KOPT-K1 (cell line): ENCODE data around the gene SPAG6.

Experiments used
- H3K27ac ChIP-seq: fragments of 200-600 bp; sonication (generic); 2 replicates; pipeline ENCODE4 v1.5.1; 2016; ENCODE audit warnings: antibody characterized with exemption, mild to moderate bottlenecking, low read depth, low read length; ENCODE audit not compliant: poor library complexity, severe bottlenecking
- H3K36me3 ChIP-seq: fragments of 200-600 bp; sonication (generic); 2 replicates; pipeline ENCODE4 v1.5.1; 2017; ENCODE audit warnings: antibody characterized with exemption, mild to moderate bottlenecking, low read length, moderate library complexity; ENCODE audit not compliant: insufficient read depth
- H3K9me3 ChIP-seq: fragments of 200-600 bp; sonication (generic); 2 replicates; pipeline ENCODE4 v1.5.1; 2017; ENCODE audit warnings: antibody characterized with exemption, low read length, mild to moderate bottlenecking; ENCODE audit not compliant: insufficient read depth, poor library complexity, severe bottlenecking

Gene SPAG6

GRCh38 chr10:22333167-22333974, 11.9 kb upstream of the SPAG6 start:
- Histone ChIP-seq H3K36me3 (peaks cover 20% of the 10 kb centered on the region), H3K27ac (peak overlapping the region; percentile 86), H3K9me3 (peaks cover 17% of the 10 kb centered on the region)

DNA sequence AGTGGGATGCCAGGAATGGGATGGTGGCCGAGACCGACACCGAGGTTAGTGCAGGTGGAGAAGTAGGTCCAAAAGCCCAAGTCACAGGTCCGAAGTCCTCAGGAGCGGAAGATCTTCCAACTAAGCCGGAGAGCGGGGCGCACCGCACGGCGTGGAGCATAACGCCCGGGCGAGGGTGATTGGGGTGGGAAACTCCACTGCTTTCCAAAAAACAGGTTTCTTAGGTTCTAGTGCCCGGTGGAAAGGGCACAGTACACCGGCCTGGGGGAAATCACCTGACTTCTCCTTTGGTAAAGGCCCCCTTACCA, 11.4 kb upstream of the SPAG6 start:
- H3K9me3 ChIP-seq, result peaks cover 17% of the 10 kb centered on the region
- H3K27ac ChIP-seq, result peak overlapping the region; percentile 86
- H3K36me3 ChIP-seq, result peaks cover 15% of the 10 kb centered on the region

DNA sequence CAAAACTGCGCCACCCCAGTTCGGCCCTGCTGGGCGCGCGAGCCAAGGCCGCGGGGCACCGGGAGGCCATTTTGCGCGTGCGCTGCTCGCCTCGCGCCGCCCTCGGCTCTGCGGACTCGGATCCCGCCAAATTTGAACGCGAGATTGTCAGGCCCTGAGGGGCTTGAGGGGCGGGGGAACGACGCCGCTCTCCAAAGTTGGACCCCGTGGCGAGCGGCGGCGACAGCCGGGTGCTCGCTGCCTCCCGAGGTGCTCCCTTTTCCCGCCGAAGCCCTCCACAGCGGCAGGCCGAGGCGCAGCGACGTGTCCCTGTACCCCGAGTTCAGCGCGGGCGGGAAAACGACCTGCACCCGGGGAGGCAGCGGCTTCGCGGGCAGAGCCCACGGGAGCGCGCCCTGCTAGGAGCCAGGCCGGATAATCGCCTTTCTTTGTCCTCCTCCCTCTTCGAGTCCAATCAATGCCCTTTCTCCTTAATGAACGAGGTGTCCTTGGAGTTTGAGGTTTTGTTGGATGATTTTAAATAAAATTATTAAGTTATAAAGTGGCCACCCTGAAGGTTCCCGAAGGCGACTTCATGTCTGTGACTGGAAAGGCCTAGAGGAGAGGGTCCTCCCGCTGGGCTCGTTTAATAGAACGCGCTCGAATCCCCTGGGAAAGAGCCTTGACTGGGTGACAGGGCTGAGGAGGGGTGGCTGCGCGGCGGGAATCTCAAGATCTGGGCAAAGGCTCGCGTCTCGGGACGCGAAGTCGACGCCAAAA, 10.7 kb upstream of the SPAG6 start:
- Histone ChIP-seq H3K36me3 (peaks cover 8% of the 10 kb centered on the region), H3K9me3 (peaks cover 17% of the 10 kb centered on the region), H3K27ac (no peak overlapping the region)

DNA sequence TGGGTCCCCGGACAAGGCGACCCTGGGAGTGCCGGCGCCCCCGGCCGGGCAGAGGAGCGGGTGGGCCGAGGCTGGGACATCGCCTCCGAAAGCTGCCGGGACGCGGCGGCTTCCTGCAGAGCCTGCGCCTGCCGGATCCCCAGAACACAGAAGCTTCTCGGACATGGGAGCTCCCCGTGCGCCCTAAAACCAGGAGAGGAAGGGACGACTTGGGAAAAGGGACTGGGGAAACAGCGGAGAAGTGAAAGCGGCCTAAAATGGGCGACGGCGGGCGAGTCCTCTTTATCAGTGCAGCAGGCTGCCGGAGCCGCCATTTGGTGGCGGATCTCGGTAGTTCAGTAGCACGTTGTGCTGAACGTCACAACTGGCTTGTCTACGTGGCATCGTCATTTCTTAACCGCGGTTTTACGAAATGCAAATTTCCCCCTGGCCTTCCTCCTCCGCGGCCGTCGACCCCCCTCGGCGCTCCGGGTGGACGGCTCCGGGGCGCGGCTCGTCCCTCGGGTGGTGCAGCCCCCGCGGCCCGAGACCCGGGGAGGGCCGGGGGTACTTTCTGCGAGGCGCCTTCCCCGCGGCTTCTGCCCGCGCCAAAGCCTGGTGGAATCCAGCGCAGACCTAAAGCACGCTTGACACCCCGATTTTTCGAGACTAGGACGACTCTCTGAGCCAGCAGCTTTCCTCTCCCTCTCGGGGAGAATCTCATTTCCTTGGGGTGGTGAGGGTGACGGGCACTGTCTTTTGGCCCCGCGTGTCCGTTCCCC, 9.9 kb upstream of the SPAG6 start:
- H3K27ac ChIP-seq, result no peak overlapping the region
- peaks cover 17% of the 10 kb centered on the region for H3K9me3 ChIP-seq
- H3K36me3 ChIP-seq, result peaks cover under 1% of the 10 kb centered on the region; the same call in 1 of the 2 replicates

GRCh38 chr10:22338185-22338900, 7.0 kb upstream of the SPAG6 start:
- H3K27ac ChIP-seq, result no peak overlapping the region
- H3K9me3 ChIP-seq, result peaks cover 17% of the 10 kb centered on the region
- no peaks in the 10 kb centered on the region for H3K36me3 ChIP-seq

- no peaks in the 10 kb centered on the region for H3K36me3 ChIP-seq
- H3K9me3 ChIP-seq, result peaks cover 15% of the 10 kb centered on the region
- H3K27ac ChIP-seq, result no peak overlapping the region
These were observed 6.4 kb upstream of the SPAG6 start for GRCh38 chr10:22338931-22339330.

DNA sequence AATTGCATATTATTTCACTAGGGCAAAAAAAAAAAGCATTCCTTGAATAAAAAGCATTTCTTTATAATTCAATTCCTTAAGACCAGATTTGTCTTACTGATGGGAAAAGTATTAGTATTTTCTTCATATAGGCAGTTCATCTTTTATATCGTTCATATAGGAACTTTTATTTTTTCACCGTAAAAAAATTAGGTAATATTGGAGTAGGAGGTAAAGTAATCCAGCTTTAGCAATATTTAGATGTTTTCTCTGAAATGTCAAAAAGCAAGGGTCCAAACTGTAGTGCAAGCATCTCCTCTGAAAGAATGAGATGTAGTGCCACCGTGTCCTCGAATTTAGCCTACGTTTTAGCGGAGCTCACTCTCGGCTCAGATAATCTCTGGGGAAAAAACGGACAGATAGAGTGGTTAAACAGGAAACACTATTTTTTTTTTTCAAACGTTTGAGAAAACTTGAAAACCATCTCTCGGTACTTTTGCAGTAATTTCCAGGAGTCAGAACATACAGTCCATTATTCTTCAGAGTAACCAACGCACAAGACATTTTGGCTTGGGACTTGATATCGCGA, 5.5 kb upstream of the SPAG6 start:
- peaks cover 6% of the 10 kb centered on the region for H3K9me3 ChIP-seq
- H3K36me3 ChIP-seq, result no peaks in the 10 kb centered on the region
- H3K27ac ChIP-seq, result peak overlapping the region; percentile 84

- Histone ChIP-seq H3K9me3 (no peaks in the 10 kb centered on the region), H3K27ac (peak overlapping the region; percentile 84), H3K36me3 (no peaks in the 10 kb centered on the region)
These were observed 4.7 kb upstream of the SPAG6 start for GRCh38 chr10:22340329-22341189.

GRCh38 chr10:22341190-22341925, 3.9 kb upstream of the SPAG6 start:
- no peaks in the 10 kb centered on the region for H3K9me3 ChIP-seq
- H3K27ac ChIP-seq, result peak overlapping the region; percentile 84
- H3K36me3 ChIP-seq, result no peaks in the 10 kb centered on the region

GRCh38 chr10:22341926-22342196, 3.4 kb upstream of the SPAG6 start:
- Histone ChIP-seq H3K27ac (no peak overlapping the region), H3K36me3 (no peaks in the 10 kb centered on the region), H3K9me3 (no peaks in the 10 kb centered on the region)

DNA sequence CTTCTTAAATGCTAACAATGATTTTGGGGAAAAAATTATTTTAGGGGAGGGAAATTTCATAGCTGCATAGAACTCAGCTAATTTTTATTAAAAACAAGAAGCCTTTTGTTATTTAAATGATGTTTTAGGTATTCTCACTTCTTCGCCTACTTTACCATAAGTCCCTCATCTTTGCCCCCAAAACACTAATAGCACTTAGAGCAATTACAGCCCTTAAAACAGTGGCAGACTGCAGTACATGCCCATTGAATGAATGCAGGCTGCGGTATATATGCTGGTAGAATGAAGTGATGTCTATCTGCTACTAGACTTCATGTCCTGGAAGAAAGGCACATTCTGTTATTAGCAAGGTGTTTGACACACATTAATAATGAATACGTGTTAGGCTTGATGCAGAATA, 2.9 kb upstream of the SPAG6 start:
- Histone ChIP-seq H3K36me3 (no peaks in the 10 kb centered on the region), H3K27ac (no peak overlapping the region), H3K9me3 (no peaks in the 10 kb centered on the region)

DNA sequence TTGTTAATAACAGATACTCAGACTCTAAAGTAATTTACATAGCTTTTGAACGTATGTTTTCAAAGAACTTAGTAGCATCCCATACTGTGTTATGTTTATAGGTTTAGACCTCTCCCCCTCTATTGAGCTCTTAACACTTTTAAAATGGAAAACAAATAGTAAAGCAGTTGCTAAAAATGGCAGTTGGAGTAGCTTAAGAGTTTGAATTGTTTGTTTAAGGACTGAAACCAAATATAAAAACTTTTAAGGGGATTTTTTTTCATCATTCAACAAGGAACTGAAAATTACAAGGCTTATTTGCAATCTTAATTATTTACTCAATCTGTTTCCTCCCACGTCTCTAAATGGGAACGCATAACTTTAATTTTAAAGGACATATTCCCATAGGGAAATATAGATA, 1.6 kb upstream of the SPAG6 start:
- no peak overlapping the region for H3K27ac ChIP-seq
- no peaks in the 10 kb centered on the region for H3K36me3 ChIP-seq
- H3K9me3 ChIP-seq, result no peaks in the 10 kb centered on the region

- no peaks in the 10 kb centered on the region for H3K36me3 ChIP-seq
- no peak overlapping the region for H3K27ac ChIP-seq
- H3K9me3 ChIP-seq, result no peaks in the 10 kb centered on the region
These were observed 1.0 kb upstream of the SPAG6 start for GRCh38 chr10:22344249-22344648.
